Upper lobe of right lung (tissue), 1 donor: ENCODE data around the gene MAP2K5. TPM values are rescaled to one million over a fixed set of nuclear protein-coding genes. Genes with fewer than 3 reads are reported as not detected.

Experiments
- ATAC-seq: fragments of 200-7000 bp; cut with Tn5 transposase; one replicate; pipeline ENCODE4 v1.9.1; 2020; ENCODE audit warnings: mild to moderate bottlenecking, moderate library complexity
- DNase-seq: peaks from one replicate; pipeline ENCODE4 v3.0.0-alpha.2; 2020
- H3K27ac ChIP-seq: fragments of 200-600 bp; one replicate; pipeline ENCODE4 v1.8.0; 2022
- H3K27me3 ChIP-seq: fragments of 200-600 bp; one replicate; pipeline ENCODE4 v1.8.0; 2022; ENCODE audit warnings: mild to moderate bottlenecking
- H3K36me3 ChIP-seq: fragments of 200-600 bp; one replicate; pipeline ENCODE4 v1.8.0; 2022
- H3K4me1 ChIP-seq: fragments of 200-600 bp; one replicate; pipeline ENCODE4 v1.8.0; 2022
- H3K4me3 ChIP-seq: fragments of 200-600 bp; one replicate; pipeline ENCODE4 v1.8.0; 2022; ENCODE audit warnings: mild to moderate bottlenecking
- H3K9me3 ChIP-seq: fragments of 200-600 bp; one replicate; pipeline ENCODE4 v1.8.0; 2022
- CTCF ChIP-seq: fragments of 200-600 bp; IDR thresholded peaks from one replicate; pipeline ENCODE4 v1.8.0; 2022; ENCODE audit warnings: antibody characterized with exemption
- intact Hi-C: fragments of 100-400 bp; cut with DNase I; formaldehyde crosslinking; loops from one replicate; pipeline ENCODE4 v1.11.0; 2022
- total RNA-seq: library from RNA; stranded (reverse); fragmentation: NEBNext Ultra II Directional; extraction: Animal tissue kit (Norgen Biotek cat#: 25700); gene quantifications from one replicate; pipeline ENCODE4 v1.2.1, GENCODE V29; 2021
- donor health status: DM: no; HTN: yes; CAD: no; lungs with severe emphysema.

Gene MAP2K5
- total RNA-seq, 1 donor from 2014 or later, result 18.3 TPM

GRCh38 chr15:67685008-67685599, 142.6 kb downstream of the MAP2K5 start:
- no peak overlapping the region for H3K4me3 ChIP-seq
- no peak for ATAC-seq

GRCh38 chr15:67685716-67686115, 143.2 kb downstream of the MAP2K5 start:
- Histone ChIP-seq H3K9me3 (peaks cover 19% of the 10 kb centered on the region), H3K4me1 (no peaks in the 10 kb centered on the region), H3K4me3 (no peak overlapping the region), H3K36me3 (no peaks in the 10 kb centered on the region), H3K27me3 (no peaks in the 10 kb centered on the region), H3K27ac (no peak overlapping the region)
- no peak for TF ChIP-seq CTCF
- DNase-seq (no peak), ATAC-seq (no peak)
- intact Hi-C loops, result no loop called here

More at GRCh38 chr15:67685008-67685599, 142.6 kb downstream of the MAP2K5 start:
- H3K36me3 ChIP-seq, result no peaks in the 10 kb centered on the region
- intact Hi-C loops, result no loop called here
- H3K4me1 ChIP-seq, result no peaks in the 10 kb centered on the region
- no peak overlapping the region for H3K27ac ChIP-seq
- peaks cover 19% of the 10 kb centered on the region for H3K9me3 ChIP-seq
- no peak for DNase-seq
- TF ChIP-seq CTCF, result no peak
- H3K27me3 ChIP-seq, result no peaks in the 10 kb centered on the region

- Histone ChIP-seq H3K27ac (no peak overlapping the region), H3K27me3 (no peaks in the 10 kb centered on the region), H3K4me3 (no peak overlapping the region), H3K4me1 (no peaks in the 10 kb centered on the region), H3K36me3 (no peaks in the 10 kb centered on the region), H3K9me3 (no peaks in the 10 kb centered on the region)
- intact Hi-C loops, result no loop called here
- DNase-seq (no peak), ATAC-seq (no peak)
- no peak for TF ChIP-seq CTCF
Observed at GRCh38 chr15:67690936-67691335, 148.4 kb downstream of the MAP2K5 start.

GRCh38 chr15:67691450-67691849, 148.9 kb downstream of the MAP2K5 start:
- Histone ChIP-seq H3K27me3 (no peaks in the 10 kb centered on the region), H3K9me3 (no peaks in the 10 kb centered on the region), H3K4me3 (no peak overlapping the region), H3K4me1 (no peaks in the 10 kb centered on the region), H3K27ac (no peak overlapping the region), H3K36me3 (no peaks in the 10 kb centered on the region)
- no peak for TF ChIP-seq CTCF
- intact Hi-C loops, result no loop called here
- ATAC-seq, result no peak
- no peak for DNase-seq

GRCh38 chr15:67692573-67692972, 150.1 kb downstream of the MAP2K5 start:
- H3K27me3 ChIP-seq, result no peaks in the 10 kb centered on the region
- TF ChIP-seq CTCF, result no peak
- H3K27ac ChIP-seq, result no peak overlapping the region
- ATAC-seq, result no peak
- no peaks in the 10 kb centered on the region for H3K36me3 ChIP-seq
- H3K4me3 ChIP-seq, result no peak overlapping the region
- no peaks in the 10 kb centered on the region for H3K4me1 ChIP-seq
- DNase-seq, result no peak
- H3K9me3 ChIP-seq, result no peaks in the 10 kb centered on the region
- intact Hi-C loops, result no loop called here

GRCh38 chr15:67696087-67696486, 153.6 kb downstream of the MAP2K5 start:
- ATAC-seq, result no peak
- intact Hi-C loops, result no loop called here

More at GRCh38 chr15:67696087-67696486, 153.6 kb downstream of the MAP2K5 start:
- no peak for TF ChIP-seq CTCF
- Histone ChIP-seq H3K27ac (no peak overlapping the region), H3K36me3 (no peaks in the 10 kb centered on the region), H3K9me3 (no peaks in the 10 kb centered on the region), H3K27me3 (no peaks in the 10 kb centered on the region), H3K4me1 (no peaks in the 10 kb centered on the region), H3K4me3 (no peak overlapping the region)
- DNase-seq, result no peak
